HG03025 (cell line): Measurements from ENCODE around the gene SFTPA2.
"Not testable (repeated sequence)": the region's sequence is repeated elsewhere in the genome, so short reads cannot be mapped to it uniquely, and the experiment has no call there.

Experiments
- ATAC-seq: cut with Tn5 transposase; IDR thresholded peaks from one replicate; pipeline ENCODE4 v1.9.1; 2021; ENCODE audit warnings: mild to moderate bottlenecking, moderate library complexity; ENCODE audit not compliant: unreplicated experiment, low FRiP score

SFTPA2 gene

DNA sequence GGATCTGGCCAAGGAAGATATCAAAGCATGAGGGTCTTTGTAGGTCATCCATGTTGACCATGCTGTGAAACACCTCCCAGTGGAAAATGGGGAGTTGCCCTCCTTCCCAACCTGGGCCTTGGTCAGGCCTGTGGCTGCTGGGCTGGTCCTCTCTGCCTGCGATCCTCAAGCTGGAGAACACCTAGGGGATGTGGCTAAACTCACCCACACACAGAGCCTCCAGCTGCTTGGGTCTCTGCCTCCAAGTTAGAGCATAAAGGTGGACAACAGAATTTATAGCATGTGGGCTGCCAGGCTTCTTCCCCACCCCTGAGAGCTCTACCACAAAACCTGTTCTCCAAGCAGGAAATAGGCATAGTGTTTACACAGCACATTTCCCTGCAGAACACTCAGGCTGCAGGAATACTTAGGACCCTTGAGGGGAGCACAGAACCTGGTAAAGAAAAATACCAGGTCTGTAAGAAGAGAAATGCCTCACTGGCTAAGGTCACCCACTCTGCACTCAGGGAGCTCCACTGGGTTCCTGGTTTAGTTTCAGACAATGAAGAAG lies at the start of gene SFTPA2:
TSS of gene SFTPA2 (minus strand) at position 248 of the 550 bp plus-strand sequence. CDS start 924 bp downstream, outside the sequence.
- no peak for ATAC-seq

- ATAC-seq: no peak
Observed at GRCh38 chr10:79608505-79609375, 48.5 kb upstream of the SFTPA2 start.

DNA sequence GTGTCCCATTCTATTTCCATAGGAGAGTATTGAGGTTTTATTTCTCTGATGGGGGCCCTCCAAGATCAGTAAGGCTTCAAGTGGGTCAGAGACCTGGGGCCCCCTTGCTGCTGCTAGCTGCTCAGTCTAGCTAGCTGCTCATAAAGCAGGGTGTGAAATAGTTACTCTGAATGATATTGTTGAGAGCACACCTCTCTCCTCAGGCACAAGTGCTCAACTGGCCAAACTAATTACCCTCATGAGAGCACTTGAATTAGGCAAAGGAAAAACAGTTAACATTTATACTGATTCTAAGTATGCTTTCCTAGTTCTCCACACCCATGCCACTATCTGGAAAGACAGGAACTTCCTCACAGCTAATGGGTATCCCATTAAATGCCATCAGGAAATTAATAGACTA lies 45.1 kb upstream of the SFTPA2 start:
- no peak for ATAC-seq

GRCh38 chr10:79604294-79604693 lies 44.1 kb upstream of the SFTPA2 start:
- ATAC-seq: no peak

DNA sequence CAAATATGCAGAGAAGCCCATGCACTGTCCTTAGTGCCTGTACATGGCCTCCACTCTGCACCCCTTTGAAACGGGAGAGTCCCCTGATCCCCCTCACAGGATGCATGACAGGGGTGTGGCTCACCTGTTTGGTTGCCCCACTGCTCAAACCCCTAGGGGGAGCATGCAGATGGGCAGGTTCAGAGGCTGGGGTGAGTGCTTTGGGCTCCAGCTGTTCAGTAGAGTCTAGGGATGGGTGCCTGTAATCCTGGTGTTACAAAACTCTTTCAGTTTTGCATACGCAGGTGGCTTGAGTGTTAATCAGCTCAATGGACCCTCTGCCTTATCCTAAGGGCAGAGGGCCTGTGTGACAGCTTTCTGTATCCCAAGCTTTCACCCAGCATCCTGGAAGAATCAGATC lies 42.7 kb upstream of the SFTPA2 start:
- ATAC-seq: no peak

GRCh38 chr10:79601939-79602338 lies 41.7 kb upstream of the SFTPA2 start:
- ATAC-seq: no peak

DNA sequence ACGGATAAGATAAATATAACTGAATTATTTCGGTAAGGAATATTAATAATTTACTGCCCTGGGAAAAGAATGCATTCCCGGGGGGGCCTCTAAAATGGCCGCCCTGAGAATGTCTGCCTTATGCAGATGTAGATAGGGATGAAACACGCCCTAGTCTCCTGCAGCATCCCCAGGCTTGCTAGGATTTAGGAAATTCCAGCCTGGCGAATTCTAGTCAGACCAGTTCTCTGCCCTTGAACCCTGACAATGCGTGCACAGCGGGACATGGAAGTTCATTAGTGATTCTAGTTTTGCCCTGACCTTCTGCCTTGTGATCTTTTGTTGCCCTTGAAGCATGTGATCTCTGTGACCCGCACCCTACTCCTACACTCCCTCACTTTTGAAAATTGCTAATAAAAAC lies 39.4 kb upstream of the SFTPA2 start:
- not testable (repeated sequence) for ATAC-seq

GRCh38 chr10:79595510-79595909 lies 35.3 kb upstream of the SFTPA2 start:
- no peak for ATAC-seq

DNA sequence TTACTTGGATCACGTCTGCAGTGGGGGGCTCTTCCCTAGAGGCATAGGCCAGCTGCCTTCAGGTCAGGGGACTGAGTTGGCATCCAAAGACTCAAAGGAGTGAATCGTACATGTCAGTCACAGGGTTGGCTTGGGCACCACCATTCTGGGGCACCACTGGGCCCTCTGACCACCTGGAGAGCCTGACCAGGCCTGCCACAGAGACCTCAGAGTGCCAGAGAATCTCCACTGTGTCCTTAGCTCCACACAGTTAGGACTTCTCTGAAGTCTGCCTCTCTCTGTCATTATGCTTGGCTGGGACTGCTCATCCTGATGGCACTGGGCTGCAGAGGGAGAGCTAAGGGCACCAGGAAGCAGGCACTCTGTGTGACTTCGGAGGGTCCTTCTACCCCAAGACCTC lies 34.4 kb upstream of the SFTPA2 start:
- ATAC-seq: not testable (repeated sequence)

GRCh38 chr10:79593377-79593776 lies 33.2 kb upstream of the SFTPA2 start:
- no peak for ATAC-seq

- no peak for ATAC-seq
Observed at GRCh38 chr10:79588800-79589199, 28.6 kb upstream of the SFTPA2 start.

- ATAC-seq: no peak
Observed at GRCh38 chr10:79586933-79587332, 26.7 kb upstream of the SFTPA2 start.

- no peak for ATAC-seq
Observed at GRCh38 chr10:79585870-79586527, 25.8 kb upstream of the SFTPA2 start.

DNA sequence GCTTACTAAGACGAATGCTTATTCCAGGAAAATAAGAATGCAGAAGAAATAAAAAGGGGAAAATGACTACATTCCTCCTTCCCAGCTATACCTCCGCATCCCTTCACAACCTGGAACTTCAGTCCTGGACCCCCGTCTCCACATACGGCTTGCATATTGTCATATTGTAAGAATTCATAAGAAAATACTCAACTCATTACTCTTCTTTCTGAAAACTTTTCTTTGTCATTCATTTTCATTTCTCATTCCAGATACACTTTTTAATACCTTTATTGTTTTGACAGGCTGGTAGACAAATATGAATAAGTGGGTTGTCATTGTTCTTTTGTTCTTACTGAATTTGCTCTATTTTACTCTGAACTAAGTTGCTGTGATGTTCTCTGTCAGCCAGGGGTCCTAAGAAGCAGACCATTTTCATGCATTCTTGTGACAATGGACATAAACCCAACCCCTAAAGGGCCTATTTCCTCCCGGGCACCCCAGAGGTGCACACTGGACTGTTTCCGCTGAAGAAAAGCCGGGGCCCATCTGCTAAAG lies 23.3 kb upstream of the SFTPA2 start:
- no peak for ATAC-seq

GRCh38 chr10:79582954-79583353 lies 22.7 kb upstream of the SFTPA2 start:
- ATAC-seq: not testable (repeated sequence)

DNA sequence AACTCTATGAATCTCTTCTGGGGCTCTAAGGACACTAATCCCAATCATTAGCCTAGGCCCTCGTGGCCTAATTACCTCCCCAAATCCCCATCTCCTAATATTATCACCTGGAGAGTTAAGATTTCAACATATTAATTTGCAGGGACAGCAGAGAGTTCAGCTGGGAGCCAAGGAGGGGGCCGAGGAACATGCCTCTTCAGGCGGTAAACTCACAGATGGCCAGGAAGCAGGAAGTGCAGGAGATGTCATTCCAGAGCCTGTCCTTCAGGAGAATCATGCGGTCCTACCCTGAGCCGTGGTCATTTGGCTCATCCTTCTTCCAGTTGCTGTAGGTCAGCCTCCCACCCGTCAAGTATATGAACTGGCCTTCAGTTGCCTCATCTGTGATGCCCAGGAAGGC lies 21.9 kb upstream of the SFTPA2 start:
- no peak for ATAC-seq

DNA sequence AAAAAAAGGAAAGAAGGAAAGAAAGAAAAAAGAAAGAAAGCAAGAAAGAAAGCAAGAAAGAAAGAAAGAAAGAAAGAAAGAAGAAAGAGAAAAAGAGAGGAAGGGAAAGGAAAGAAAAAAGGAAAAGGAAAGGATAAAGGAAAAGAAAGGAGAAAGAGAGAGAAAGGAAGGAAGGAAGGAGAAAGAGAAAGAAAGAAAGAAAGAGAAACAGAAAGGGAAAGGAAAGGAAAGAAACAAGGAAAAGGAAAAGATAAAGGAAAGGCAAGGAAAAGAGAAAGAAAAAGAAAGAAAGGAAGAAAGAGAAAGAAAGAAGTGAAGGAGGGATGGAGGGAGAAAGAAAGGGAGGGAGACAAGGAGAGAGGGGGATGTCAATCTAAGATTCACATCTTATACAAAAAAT lies 20.8 kb upstream of the SFTPA2 start:
- ATAC-seq: no peak

DNA sequence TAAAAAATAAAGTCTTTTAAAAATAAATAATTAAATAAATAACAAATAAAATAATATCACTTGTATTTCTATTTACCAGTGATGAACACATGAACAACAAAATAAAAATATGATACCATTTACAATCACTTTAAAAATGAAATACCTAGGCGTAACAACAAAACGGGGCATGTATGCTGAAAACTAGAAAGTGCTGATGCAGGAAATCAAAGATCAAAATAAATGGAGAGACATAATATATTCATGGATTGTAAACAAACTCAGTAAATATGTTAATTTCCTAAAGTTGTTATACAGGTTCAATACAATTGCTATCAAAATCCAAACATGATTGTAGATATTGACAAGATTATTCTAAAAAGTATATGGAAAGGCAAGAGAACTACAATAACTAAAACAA lies 19.2 kb upstream of the SFTPA2 start:
- no peak for ATAC-seq

DNA sequence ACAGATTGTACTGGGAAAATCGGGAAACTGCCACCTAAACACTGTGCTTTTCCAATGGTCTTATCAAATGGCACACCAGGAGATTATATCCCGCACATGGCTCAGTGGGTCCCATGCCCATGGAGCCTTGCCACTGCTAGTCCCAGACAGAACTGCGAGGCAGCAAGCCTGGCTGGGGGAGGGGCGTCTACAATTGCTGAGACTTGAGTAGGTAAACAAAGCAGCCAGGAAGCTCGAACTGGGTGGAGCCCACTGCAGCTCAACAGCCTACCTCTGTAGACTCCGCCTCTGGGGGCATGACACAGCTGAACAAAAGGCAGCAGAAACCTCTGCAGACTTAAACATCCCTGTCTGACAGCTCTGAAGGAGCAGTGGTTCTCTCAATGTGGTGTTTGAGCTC lies 10.4 kb upstream of the SFTPA2 start:
- not testable (repeated sequence) for ATAC-seq

GRCh38 chr10:79563426-79563825 lies 3.2 kb upstream of the SFTPA2 start:
- ATAC-seq: no peak

DNA sequence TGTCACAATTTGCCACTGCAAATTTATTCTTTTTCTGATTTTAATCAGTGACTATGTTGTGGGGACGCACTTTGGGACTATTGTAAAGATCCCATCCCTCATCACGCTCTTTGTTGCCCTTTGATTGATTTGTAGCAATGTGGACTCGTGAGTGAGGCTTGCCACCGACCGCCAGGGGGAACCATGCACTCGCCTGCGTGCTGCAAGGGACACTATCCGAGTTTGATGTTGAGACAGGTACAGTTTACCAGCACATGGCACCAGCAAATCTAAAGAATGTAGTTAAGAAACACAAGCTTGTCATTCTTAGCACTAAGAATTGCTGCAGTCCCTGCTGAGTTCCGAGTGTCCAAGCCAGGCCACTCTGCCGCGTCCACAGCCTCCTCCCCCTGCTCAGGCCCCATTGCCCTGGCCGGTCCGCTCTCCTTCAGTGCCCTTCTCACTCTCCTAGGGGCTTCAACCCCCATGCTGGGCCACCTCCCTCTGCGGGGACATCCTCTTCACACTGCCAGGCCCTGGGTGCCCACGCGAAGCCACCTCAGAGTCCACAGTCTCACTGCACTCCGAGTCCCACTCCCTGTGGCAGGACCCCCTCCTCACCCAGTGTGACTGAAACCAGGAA lies 2.0 kb upstream of the SFTPA2 start:
- ATAC-seq: peak; percentile 65
